ENCODE data around the gene ZNF205. TPM values are rescaled to one million over a fixed set of nuclear protein-coding genes. Genes with fewer than 3 reads are reported as not detected.

Gene ZNF205
- total and polyA plus RNA-seq, 2 of the 13 experiments (the other 11 are each of a cell fraction or from before 2014, with no cell fraction given), result 5.8 to 10.2 TPM

GRCh38 chr16:3134338-3135125 is 22.1 kb downstream of the ZNF205 start, which contains the start of gene ZNF213 (continued):
- TF ChIP-seq ZBTB40 (IDR thresholded peaks at IDR 0.05) (peak; percentile 47), ZBTB40 (CRISPR knock-in tag; IDR thresholded peaks at IDR 0.05) (no peak; the same call in 1 of the 2 replicates), ZNF12 (CRISPR knock-in tag; IDR thresholded peaks at IDR 0.05) (no peak), ZNF34 (CRISPR knock-in tag; IDR thresholded peaks at IDR 0.05; ENCODE audit: borderline replicate concordance) (0 out of 2 replicates have a peak, but pooled peaks have one; percentile 6), MTF1 (CRISPR knock-in tag; IDR thresholded peaks at IDR 0.05) (0 out of 2 replicates have a peak, but pooled peaks have one; percentile 19), THAP11 (CRISPR knock-in tag; IDR thresholded peaks at IDR 0.05) (peak; percentile 92), TFE3 (CRISPR knock-in tag; IDR thresholded peaks at IDR 0.05) (0 out of 2 replicates have a peak, but pooled peaks have one; percentile 22), NR2C2 (CRISPR knock-in tag; IDR thresholded peaks at IDR 0.05; ENCODE audit: borderline replicate concordance) (peak; percentile 46; the same call in 1 of the 2 replicates), SAFB2 (CRISPR knock-in tag; IDR thresholded peaks at IDR 0.05; ENCODE audit: borderline replicate concordance, low read depth) (no peak), GABPB1 (CRISPR knock-in tag; IDR thresholded peaks at IDR 0.05) (peak; percentile 93), ATF1 (CRISPR knock-in tag; IDR thresholded peaks at IDR 0.05) (peak; percentile 95), NR0B2 (CRISPR knock-in tag; IDR thresholded peaks at IDR 0.05) (no peak), CHD4 (IDR thresholded peaks at IDR 0.05; ENCODE audit: borderline replicate concordance, low read length) (no peak), MIER3 (CRISPR knock-in tag; IDR thresholded peaks at IDR 0.05; ENCODE audit: borderline replicate concordance) (0 out of 2 replicates have a peak, but pooled peaks have one; percentile 15)

Data from HepG2 (cell line).